A673 (cell line): ENCODE results near the gene NHERF2.

ENCODE experiments used
- CTCF ChIP-seq: fragments of 300-800, 200-600 bp; sonication (generic); conservative IDR thresholded peaks from 2 replicates; pipeline ENCODE4 v1.5.1; 2017; ENCODE audit warnings: low read depth, mild to moderate bottlenecking, antibody characterized with exemption, low read length, moderate library complexity, mixed read lengths
- EZH2 ChIP-seq: fragments of 200-600 bp; sonication (generic); IDR thresholded peaks from 2 replicates; pipeline ENCODE4 v1.6.1; 2017; ENCODE audit warnings: borderline replicate concordance, low read depth, mild to moderate bottlenecking, mixed read lengths, antibody characterized with exemption, low read length; ENCODE audit not compliant: poor library complexity, severe bottlenecking

- TF ChIP-seq CTCF: no peak
- no peak for TF ChIP-seq EZH2
Measured at GRCh38 chr16:2034696-2035430, 8.2 kb downstream of the NHERF2 start.
